A673 (cell line): ENCODE measurements around the gene ZSCAN10. TPM values are rescaled to one million over a fixed set of nuclear protein-coding genes. Genes with fewer than 3 reads are reported as not detected.

ENCODE experiments used
- BruUV-seq: library from RNA; stranded (reverse); fragments of 400-500 nt; replicated peaks from 2 replicates; lab custom pipeline; 2021; lab: Mats Ljungman, UMichigan
- CTCF ChIA-PET: fragments of 300-600 bp; sonication (Branson Sonifier 250); formaldehyde crosslinking; loops from one replicate; lab custom pipeline; 2022; ENCODE audit warnings: antibody characterized with exemption; lab: Charles Lee
- POLR2A ChIA-PET: fragments of 300-600 bp; sonication (Branson Sonifier 250); formaldehyde crosslinking; loops from one replicate; lab custom pipeline; 2022; ENCODE audit warnings: antibody characterized with exemption; ENCODE audit not compliant: low non-redundant PET; lab: Charles Lee
- DNase-seq: peaks from one replicate; pipeline ENCODE4 v3.0.0-alpha.2; 2015; ENCODE audit warnings: low spot score
- H3K27ac ChIP-seq: fragments of 200-600 bp; sonication (generic); 2 replicates; pipeline ENCODE4 v1.5.1; 2016; ENCODE audit warnings: mixed run types, low read depth, mild to moderate bottlenecking, mixed read lengths, antibody characterized with exemption, low read length; ENCODE audit not compliant: poor library complexity, severe bottlenecking
- H3K27me3 ChIP-seq: fragments of 200-600 bp; sonication (generic); replicated peaks from 2 replicates; pipeline ENCODE4 v1.6.1; 2017; ENCODE audit warnings: mixed run types, low read depth, mild to moderate bottlenecking, mixed read lengths, antibody characterized with exemption, low read length; ENCODE audit not compliant: insufficient read depth, poor library complexity
- H3K36me3 ChIP-seq: fragments of 200-600 bp; sonication (generic); 2 replicates; pipeline ENCODE4 v1.6.1; 2016; ENCODE audit warnings: mixed run types, mild to moderate bottlenecking, mixed read lengths, antibody characterized with exemption, low read length; ENCODE audit not compliant: insufficient read depth, poor library complexity, severe bottlenecking
- H3K4me1 ChIP-seq: fragments of 200-600 bp; sonication (generic); 2 replicates; pipeline ENCODE4 v1.6.1; 2017; ENCODE audit warnings: mixed run types, mild to moderate bottlenecking, mixed read lengths, antibody characterized with exemption, low read length; ENCODE audit not compliant: insufficient read depth, poor library complexity, severe bottlenecking
- H3K4me3 ChIP-seq: fragments of 200-600 bp; sonication (generic); 2 replicates; pipeline ENCODE4 v1.5.1; 2016; ENCODE audit warnings: low read depth, mixed run types, mild to moderate bottlenecking, mixed read lengths, low read length; ENCODE audit not compliant: poor library complexity, severe bottlenecking
- H3K9me3 ChIP-seq: fragments of 200-600 bp; sonication (generic); 2 replicates; pipeline ENCODE4 v1.6.1; 2016; ENCODE audit warnings: mixed run types, low read depth, mild to moderate bottlenecking, mixed read lengths, antibody characterized with exemption, low read length; ENCODE audit not compliant: poor library complexity, severe bottlenecking
- EZH2 ChIP-seq: fragments of 200-600 bp; sonication (generic); IDR thresholded peaks from 2 replicates; pipeline ENCODE4 v1.6.1; 2017; ENCODE audit warnings: borderline replicate concordance, low read depth, mild to moderate bottlenecking, mixed read lengths, antibody characterized with exemption, low read length; ENCODE audit not compliant: poor library complexity, severe bottlenecking
- intact Hi-C: fragments of 100-400 bp; cut with micrococcal nuclease; formaldehyde crosslinking; loops from one replicate; pipeline ENCODE4 v1.10.0; 2022; ENCODE audit not compliant: unreplicated experiment
- total RNA-seq: library from RNA; stranded (reverse); gene quantifications from 2 replicates; pipeline ENCODE4 v1.2.3, GENCODE V29; 2021
- TF ChIP-seq, protein P1 (sequence below): fragments of 300-800, 200-600 bp; sonication (generic); conservative IDR thresholded peaks from 2 replicates; pipeline ENCODE4 v1.5.1; 2017; ENCODE audit warnings: low read depth, mild to moderate bottlenecking, antibody characterized with exemption, low read length, moderate library complexity, mixed read lengths

The ZSCAN10 gene
- total RNA-seq, 1 experiment from 2014 or later = not detected

DNA sequence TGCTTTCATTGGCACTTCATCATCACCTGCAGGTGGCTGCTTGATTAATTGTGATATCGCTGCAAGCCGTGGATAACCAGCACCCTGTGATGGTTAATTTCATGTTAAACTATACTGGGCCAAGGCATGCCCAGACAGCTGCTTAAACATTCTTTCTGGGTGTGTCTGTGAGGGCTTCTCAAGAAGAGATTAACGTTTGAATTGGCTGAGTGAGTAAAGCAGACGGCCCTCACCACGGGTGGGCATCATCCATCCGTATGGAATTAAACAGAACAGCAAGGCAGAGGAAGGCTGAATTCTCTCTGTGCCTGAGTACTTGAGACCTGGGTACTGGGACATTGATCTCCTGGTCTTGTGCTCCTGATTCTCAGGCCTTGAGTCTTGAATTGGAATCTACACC lies 28.7 kb upstream of the ZSCAN10 start:
- no peak overlapping the region for H3K4me3 ChIP-seq
- peaks cover 7% of the 10 kb centered on the region for H3K4me1 ChIP-seq
- H3K9me3 ChIP-seq = no peaks in the 10 kb centered on the region
- peaks cover 3% of the 10 kb centered on the region for H3K36me3 ChIP-seq
- ChIA-PET CTCF (no interaction called here), POLR2A (interaction anchor here (0.6 kb wide), 1 partner anchor 1118 kb away, joined by 5 read pairs; no protein-coding TSS in a partner anchor)
- no peaks in the 10 kb centered on the region for H3K27me3 ChIP-seq
- peak; percentile 29 for DNase-seq
- BruUV-seq = no TSS peak
- H3K27ac ChIP-seq = no peak overlapping the region
- no peak for TF ChIP-seq EZH2
- TF ChIP-seq, protein P1, sequence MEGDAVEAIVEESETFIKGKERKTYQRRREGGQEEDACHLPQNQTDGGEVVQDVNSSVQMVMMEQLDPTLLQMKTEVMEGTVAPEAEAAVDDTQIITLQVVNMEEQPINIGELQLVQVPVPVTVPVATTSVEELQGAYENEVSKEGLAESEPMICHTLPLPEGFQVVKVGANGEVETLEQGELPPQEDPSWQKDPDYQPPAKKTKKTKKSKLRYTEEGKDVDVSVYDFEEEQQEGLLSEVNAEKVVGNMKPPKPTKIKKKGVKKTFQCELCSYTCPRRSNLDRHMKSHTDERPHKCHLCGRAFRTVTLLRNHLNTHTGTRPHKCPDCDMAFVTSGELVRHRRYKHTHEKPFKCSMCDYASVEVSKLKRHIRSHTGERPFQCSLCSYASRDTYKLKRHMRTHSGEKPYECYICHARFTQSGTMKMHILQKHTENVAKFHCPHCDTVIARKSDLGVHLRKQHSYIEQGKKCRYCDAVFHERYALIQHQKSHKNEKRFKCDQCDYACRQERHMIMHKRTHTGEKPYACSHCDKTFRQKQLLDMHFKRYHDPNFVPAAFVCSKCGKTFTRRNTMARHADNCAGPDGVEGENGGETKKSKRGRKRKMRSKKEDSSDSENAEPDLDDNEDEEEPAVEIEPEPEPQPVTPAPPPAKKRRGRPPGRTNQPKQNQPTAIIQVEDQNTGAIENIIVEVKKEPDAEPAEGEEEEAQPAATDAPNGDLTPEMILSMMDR = no peak
- intact Hi-C loops = loop anchor here (5.0 kb wide), 1 partner anchor 65 kb away; no protein-coding TSS in a partner anchor

DNA sequence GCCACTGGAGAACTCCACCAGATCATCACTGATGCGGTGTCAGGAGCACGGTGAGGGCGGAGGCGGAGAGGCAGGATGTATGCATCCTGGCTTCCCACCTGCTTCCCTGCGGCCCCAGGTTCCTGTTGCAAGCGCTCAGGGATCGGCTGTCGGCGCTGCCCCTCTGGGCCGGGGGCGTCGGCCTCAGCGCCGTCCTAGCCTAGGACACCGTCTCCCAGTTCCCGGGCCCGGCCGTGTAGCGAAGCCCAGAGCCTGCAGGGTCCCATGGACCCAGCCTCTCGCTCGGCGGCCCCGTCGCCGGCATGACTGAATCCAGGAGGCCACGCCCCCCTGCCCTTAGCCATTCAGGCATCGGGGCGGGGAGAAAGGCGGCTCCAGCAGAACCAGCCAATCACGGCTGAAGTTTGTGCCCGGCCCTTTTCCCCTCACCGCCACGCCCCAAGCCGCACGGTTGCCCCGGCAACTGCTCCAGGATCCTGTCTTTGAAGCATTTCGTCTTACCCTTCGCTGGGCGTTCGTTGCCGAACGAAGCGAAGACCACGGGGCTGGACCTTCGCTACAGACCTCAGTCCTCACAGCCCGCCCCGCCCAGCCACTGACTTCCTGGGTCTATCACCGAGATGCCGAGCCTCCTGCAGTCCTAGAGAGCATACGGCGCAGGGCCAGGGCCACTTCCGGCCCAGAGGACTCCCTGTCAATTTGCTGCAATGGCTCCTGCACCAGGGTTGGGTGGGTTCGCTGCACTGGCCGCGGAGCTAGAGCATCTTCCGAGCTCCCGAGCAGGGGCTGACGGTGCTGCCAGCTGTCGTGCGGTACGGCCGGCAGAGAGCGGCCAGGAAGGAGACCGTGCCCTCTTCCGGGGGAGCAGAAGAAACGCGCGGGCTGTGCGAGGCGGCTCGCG lies 25.1 kb upstream of the ZSCAN10 start:
- Histone ChIP-seq H3K4me1 (peaks cover 2% of the 10 kb centered on the region), H3K4me3 (peak overlapping the region; percentile 67), H3K9me3 (no peaks in the 10 kb centered on the region), H3K27ac (peak overlapping the region; percentile 52), H3K27me3 (no peaks in the 10 kb centered on the region), H3K36me3 (peaks cover 2% of the 10 kb centered on the region)
- intact Hi-C loops = no loop called here
- no peak for TF ChIP-seq EZH2
- TF ChIP-seq, protein P1 = 0 out of 2 replicates have a peak, but pooled peaks have one; percentile 37
- peak; percentile 97 for DNase-seq
- ChIA-PET CTCF (interaction anchor here (0.5 kb wide), 1 partner anchor 61 kb away, joined by 5 read pairs; no protein-coding TSS in a partner anchor), POLR2A (no interaction called here)
- BruUV-seq = no TSS peak

DNA sequence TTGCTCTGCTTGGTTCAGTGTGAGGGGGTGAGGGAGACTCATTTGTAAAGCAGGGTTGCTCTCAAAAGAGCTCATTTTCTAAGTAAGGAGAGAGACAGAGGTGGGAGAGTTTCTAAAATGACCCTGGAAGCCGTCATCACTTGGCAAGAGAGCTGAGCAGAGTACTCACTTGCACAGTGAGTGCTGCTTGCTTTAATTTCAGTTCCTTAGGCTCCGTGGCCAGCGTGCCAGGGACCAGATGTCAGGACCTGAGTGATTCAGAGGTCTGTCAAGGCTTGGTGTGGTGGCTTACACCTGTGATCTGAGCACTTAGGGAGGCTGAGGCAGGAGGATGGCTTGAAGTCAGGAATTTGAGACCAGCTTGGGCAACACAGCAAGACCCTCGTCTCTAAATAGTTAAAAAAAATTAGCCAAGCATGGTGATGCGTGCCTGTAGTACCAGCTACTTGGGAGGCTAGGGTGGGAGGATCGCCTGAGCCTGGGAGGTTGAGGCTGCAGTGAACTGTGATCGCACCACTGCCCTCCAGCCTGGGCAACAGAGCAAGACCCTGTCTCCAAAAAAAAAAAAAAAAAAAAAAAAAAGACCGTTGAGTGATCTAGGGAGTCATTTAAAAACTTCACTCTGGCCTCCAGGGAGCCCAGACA lies 24.0 kb upstream of the ZSCAN10 start:
- CTCF ChIA-PET = no interaction called here
- H3K27ac ChIP-seq = no peak overlapping the region
- H3K27me3 ChIP-seq = no peaks in the 10 kb centered on the region
- no peaks in the 10 kb centered on the region for H3K9me3 ChIP-seq
- no peaks in the 10 kb centered on the region for H3K4me1 ChIP-seq
- no peak for DNase-seq
- intact Hi-C loops = no loop called here
- peaks cover 2% of the 10 kb centered on the region for H3K36me3 ChIP-seq
- TF ChIP-seq, protein P1 = no peak
- no peak for TF ChIP-seq EZH2
- no peak overlapping the region for H3K4me3 ChIP-seq
- no TSS peak for BruUV-seq
- POLR2A ChIA-PET = no interaction called here
